Smooth muscle cell of the coronary artery (primary cell): Measurements from ENCODE around the gene SEMA7A. TPM values are rescaled to one million over a fixed set of nuclear protein-coding genes. Genes with fewer than 3 reads are reported as not detected.

Experiments used
- total RNA-seq: library from RNA; depleted of rRNA; stranded (reverse); fragments of >200 nt; gene quantifications from 2 replicates; pipeline ENCODE4 v1.2.3, GENCODE V29; 2014; ENCODE audit warnings: low replicate concordance

SEMA7A gene, protein sequence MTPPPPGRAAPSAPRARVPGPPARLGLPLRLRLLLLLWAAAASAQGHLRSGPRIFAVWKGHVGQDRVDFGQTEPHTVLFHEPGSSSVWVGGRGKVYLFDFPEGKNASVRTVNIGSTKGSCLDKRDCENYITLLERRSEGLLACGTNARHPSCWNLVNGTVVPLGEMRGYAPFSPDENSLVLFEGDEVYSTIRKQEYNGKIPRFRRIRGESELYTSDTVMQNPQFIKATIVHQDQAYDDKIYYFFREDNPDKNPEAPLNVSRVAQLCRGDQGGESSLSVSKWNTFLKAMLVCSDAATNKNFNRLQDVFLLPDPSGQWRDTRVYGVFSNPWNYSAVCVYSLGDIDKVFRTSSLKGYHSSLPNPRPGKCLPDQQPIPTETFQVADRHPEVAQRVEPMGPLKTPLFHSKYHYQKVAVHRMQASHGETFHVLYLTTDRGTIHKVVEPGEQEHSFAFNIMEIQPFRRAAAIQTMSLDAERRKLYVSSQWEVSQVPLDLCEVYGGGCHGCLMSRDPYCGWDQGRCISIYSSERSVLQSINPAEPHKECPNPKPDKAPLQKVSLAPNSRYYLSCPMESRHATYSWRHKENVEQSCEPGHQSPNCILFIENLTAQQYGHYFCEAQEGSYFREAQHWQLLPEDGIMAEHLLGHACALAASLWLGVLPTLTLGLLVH
- total RNA-seq = 2.6 and 4.7 TPM in 2 replicates

DNA sequence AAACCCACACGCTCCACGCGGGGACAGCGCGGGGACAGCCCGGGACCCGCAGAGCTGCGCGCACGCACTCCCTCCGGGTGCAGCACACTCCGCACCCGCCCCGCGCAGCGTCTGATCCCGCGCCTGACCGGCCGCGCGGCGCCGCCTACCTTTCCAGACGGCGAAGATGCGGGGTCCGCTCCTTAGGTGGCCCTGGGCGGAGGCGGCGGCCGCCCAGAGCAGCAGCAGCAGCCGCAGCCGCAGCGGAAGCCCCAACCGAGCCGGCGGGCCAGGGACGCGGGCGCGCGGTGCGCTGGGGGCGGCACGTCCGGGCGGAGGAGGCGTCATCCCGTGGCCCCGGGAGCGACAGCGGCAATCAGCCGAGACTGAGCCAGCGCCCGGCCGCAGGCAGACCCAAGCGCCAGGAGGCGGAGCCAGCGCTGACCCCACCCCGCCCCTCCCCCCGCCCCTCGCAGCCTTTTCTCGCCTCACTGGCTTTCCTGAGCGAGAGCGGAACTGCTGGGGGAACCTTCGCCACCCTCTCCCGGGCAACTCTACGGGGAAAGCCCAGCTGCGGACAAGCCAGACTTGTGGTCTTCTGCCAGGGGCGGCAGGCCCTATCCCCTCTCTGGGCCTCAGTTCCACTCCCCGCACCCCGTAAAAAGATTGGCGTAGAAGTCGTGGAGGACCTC lies at the start of gene SEMA7A:
SEMA7A (minus strand) TSS at position 367 of the 671 bp plus-strand sequence; CDS start at position 327, 40 bp downstream.

DNA sequence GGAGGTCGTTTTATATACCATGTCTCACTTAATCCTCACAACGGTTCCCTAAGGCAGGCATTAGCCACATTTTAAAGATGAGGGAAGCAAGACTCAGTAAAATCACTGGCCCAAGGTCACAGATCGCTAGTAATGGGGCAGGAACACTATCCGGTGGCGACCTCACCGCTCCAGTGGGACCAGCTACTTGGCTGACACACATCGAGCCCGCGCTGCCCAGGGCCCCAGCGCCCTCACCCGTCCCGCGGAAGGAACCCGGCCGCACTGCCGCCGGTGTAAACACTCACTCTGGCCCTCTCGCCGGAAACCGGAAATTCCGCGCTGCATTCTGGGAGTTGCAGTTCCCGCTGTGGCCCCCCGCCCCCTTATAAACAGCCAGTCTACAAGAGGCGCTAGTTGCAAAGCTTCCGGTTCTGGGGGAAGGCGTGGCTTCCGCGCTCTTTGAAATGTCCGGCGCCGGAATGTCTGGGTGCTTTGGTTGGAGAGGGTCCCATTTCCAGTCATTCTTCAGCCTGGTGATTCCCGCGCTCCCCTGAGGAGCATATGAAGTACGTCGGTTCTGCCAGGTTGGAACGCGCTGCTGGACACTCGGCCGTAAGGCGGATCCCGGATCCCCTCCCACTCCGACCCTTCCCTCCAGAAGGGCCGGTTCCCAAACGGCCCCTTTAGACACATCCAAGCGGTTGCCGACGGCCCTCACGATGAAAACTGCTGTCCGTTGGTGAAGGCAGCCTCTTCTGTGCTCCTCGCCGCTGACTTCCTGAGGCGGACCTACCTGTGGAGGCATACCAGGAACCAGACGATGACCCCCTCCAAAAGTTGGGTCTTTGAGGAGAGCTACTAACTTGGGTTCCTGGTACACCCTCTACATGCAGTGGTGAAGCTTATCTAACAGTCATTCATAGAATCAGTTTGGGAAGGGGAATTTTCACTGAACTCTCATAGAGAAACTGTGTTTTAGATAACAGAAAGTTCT lies 27.4 kb upstream of the SEMA7A start, which contains the start of gene UBL7:
UBL7 (minus strand) TSS at position 290 of the 976 bp plus-strand sequence. CDS start 2,293 bp downstream, outside the sequence.

GRCh38 chr15:74367296-74367854 lies 66.4 kb downstream of the SEMA7A start, which contains the start of gene CYP11A1:
Gene CYP11A1 (minus strand): TSS chr15:74367646. CDS start chr15:74367585, 61 bp downstream.

Other genes with a start within 250 kb of the SEMA7A start
- 26.2 TPM in 1 of 2 replicates, not detected in the other for gene STRA6, start 231.2 kb downstream of the SEMA7A start, total RNA-seq
- 0.60 TPM in 1 of 2 replicates, not detected in the other for gene CCDC33, start 197.6 kb downstream of the SEMA7A start, total RNA-seq
- 0.15 TPM in 1 of 2 replicates, not detected in the other for gene CYP11A1, start 66.3 kb downstream of the SEMA7A start, total RNA-seq
- gene UBL7, start 27.2 kb upstream of the SEMA7A start, total RNA-seq = 13.1 and 29.8 TPM in 2 replicates
- 0.98 and 2.5 TPM in 2 replicates for gene ARID3B, start 107.3 kb upstream of the SEMA7A start, total RNA-seq
- 48.0 and 65.8 TPM in 2 replicates for gene CLK3, start 181.9 kb upstream of the SEMA7A start, total RNA-seq